Effector memory CD4-positive, alpha-beta T cell (primary cell): ENCODE results near the gene GFPT1.
"Not testable (repeated sequence)": the region's sequence is repeated elsewhere in the genome, so short reads cannot be mapped to it uniquely, and the experiment has no call there.

Experiments
- DNase-seq, 3 donors: peaks; one replicate each; pipeline ENCODE4 v3.0.0-alpha.2; 2020
- H3K27ac ChIP-seq: 2 replicates; pipeline ENCODE4 v1.7.0; 2013; ENCODE audit warnings: mild to moderate bottlenecking, low read length, moderate library complexity; ENCODE audit not compliant: insufficient read depth, poor library complexity, severe bottlenecking
- H3K27me3 ChIP-seq: replicated peaks from 2 replicates; pipeline ENCODE4 v1.7.0; 2013; ENCODE audit warnings: mild to moderate bottlenecking, low read length; ENCODE audit not compliant: insufficient read depth, control insufficient read depth, poor library complexity, severe bottlenecking
- H3K36me3 ChIP-seq: 2 replicates; pipeline ENCODE4 v1.7.0; 2013; ENCODE audit warnings: mild to moderate bottlenecking, low read length, moderate library complexity; ENCODE audit not compliant: control insufficient read depth, insufficient read depth
- H3K4me1 ChIP-seq: 2 replicates; pipeline ENCODE4 v1.7.0; 2013; ENCODE audit warnings: low read length, mild to moderate bottlenecking; ENCODE audit not compliant: control insufficient read depth, insufficient read depth, poor library complexity, severe bottlenecking
- H3K4me3 ChIP-seq: 2 replicates; pipeline ENCODE4 v1.7.0; 2013; ENCODE audit warnings: low read length, low read depth, mild to moderate bottlenecking; ENCODE audit not compliant: insufficient read depth, poor library complexity, severe bottlenecking
- H3K9me3 ChIP-seq: 2 replicates; pipeline ENCODE4 v1.7.0; 2013; ENCODE audit warnings: mild to moderate bottlenecking, low read length, moderate library complexity; ENCODE audit not compliant: control insufficient read depth

Gene GFPT1

GRCh38 chr2:69369802-69370201 is 17.2 kb downstream of the GFPT1 start:
- Histone ChIP-seq H3K9me3 (no peaks in the 10 kb centered on the region), H3K27me3 (no peaks in the 10 kb centered on the region), H3K4me3 (no peak overlapping the region), H3K27ac (no peak overlapping the region), H3K36me3 (peaks cover 32% of the 10 kb centered on the region), H3K4me1 (no peaks in the 10 kb centered on the region)
- no peak for DNase-seq

- Histone ChIP-seq H3K4me3 (no peak overlapping the region), H3K36me3 (peaks cover 33% of the 10 kb centered on the region)
Observed at GRCh38 chr2:69368588-69368987, 18.4 kb downstream of the GFPT1 start.

GRCh38 chr2:69359371-69359770 is 27.7 kb downstream of the GFPT1 start:
- no peaks in the 10 kb centered on the region for H3K27me3 ChIP-seq
- no peaks in the 10 kb centered on the region for H3K4me1 ChIP-seq
- DNase-seq = no peak
- H3K36me3 ChIP-seq = peaks cover 50% of the 10 kb centered on the region
- no peak overlapping the region for H3K4me3 ChIP-seq
- H3K27ac ChIP-seq = no peak overlapping the region
- H3K9me3 ChIP-seq = no peaks in the 10 kb centered on the region

More at GRCh38 chr2:69368588-69368987, 18.4 kb downstream of the GFPT1 start:
- H3K27ac ChIP-seq = no peak overlapping the region
- no peak for DNase-seq
- no peaks in the 10 kb centered on the region for H3K4me1 ChIP-seq
- no peaks in the 10 kb centered on the region for H3K9me3 ChIP-seq
- H3K27me3 ChIP-seq = no peaks in the 10 kb centered on the region

- Histone ChIP-seq H3K27ac (no peak overlapping the region), H3K4me3 (no peak overlapping the region), H3K4me1 (no peaks in the 10 kb centered on the region), H3K36me3 (peaks cover 54% of the 10 kb centered on the region), H3K27me3 (no peaks in the 10 kb centered on the region), H3K9me3 (no peaks in the 10 kb centered on the region)
- DNase-seq = no peak
Observed at GRCh38 chr2:69358914-69359313, 28.1 kb downstream of the GFPT1 start.

GRCh38 chr2:69356471-69356870 is 30.6 kb downstream of the GFPT1 start:
- H3K36me3 ChIP-seq = peaks cover 45% of the 10 kb centered on the region
- H3K4me3 ChIP-seq = no peak overlapping the region
- no peak for DNase-seq

GRCh38 chr2:69354976-69355375 is 32.1 kb downstream of the GFPT1 start:
- H3K36me3 ChIP-seq = peaks cover 42% of the 10 kb centered on the region
- H3K27ac ChIP-seq, H3K4me3 ChIP-seq, H3K4me1 ChIP-seq, H3K27me3 ChIP-seq, H3K9me3 ChIP-seq, DNase-seq: not testable (repeated sequence)

More at GRCh38 chr2:69356471-69356870, 30.6 kb downstream of the GFPT1 start:
- Histone ChIP-seq H3K27me3 (no peaks in the 10 kb centered on the region), H3K9me3 (no peaks in the 10 kb centered on the region), H3K27ac (no peak overlapping the region), H3K4me1 (no peaks in the 10 kb centered on the region)

GRCh38 chr2:69353360-69353759 is 33.7 kb downstream of the GFPT1 start:
- Histone ChIP-seq H3K27me3 (no peaks in the 10 kb centered on the region), H3K4me1 (no peaks in the 10 kb centered on the region), H3K4me3 (no peak overlapping the region), H3K27ac (no peak overlapping the region), H3K9me3 (no peaks in the 10 kb centered on the region), H3K36me3 (peaks cover 50% of the 10 kb centered on the region)
- no peak for DNase-seq

GRCh38 chr2:69348781-69349180 is 38.2 kb downstream of the GFPT1 start:
- Histone ChIP-seq H3K27me3 (no peaks in the 10 kb centered on the region), H3K36me3 (peaks cover 61% of the 10 kb centered on the region), H3K4me3 (no peak overlapping the region), H3K27ac (no peak overlapping the region), H3K9me3 (no peaks in the 10 kb centered on the region), H3K4me1 (no peaks in the 10 kb centered on the region)
- no peak for DNase-seq

- no peak overlapping the region for H3K4me3 ChIP-seq
- H3K36me3 ChIP-seq = peaks cover 76% of the 10 kb centered on the region
- H3K27ac ChIP-seq = no peak overlapping the region
Observed at GRCh38 chr2:69345434-69345833, 41.6 kb downstream of the GFPT1 start.

GRCh38 chr2:69344305-69344704 is 42.7 kb downstream of the GFPT1 start:
- DNase-seq = no peak
- Histone ChIP-seq H3K27me3 (no peaks in the 10 kb centered on the region), H3K9me3 (no peaks in the 10 kb centered on the region), H3K4me1 (no peaks in the 10 kb centered on the region), H3K27ac (no peak overlapping the region), H3K36me3 (peaks cover 75% of the 10 kb centered on the region), H3K4me3 (no peak overlapping the region)

More at GRCh38 chr2:69345434-69345833, 41.6 kb downstream of the GFPT1 start:
- H3K9me3 ChIP-seq = no peaks in the 10 kb centered on the region
- H3K4me1 ChIP-seq = no peaks in the 10 kb centered on the region
- no peaks in the 10 kb centered on the region for H3K27me3 ChIP-seq
- no peak for DNase-seq
